ENCODE measurements around the gene RXRA. TPM values are rescaled to one million over a fixed set of nuclear protein-coding genes. Genes with fewer than 3 reads are reported as not detected.

The RXRA gene
- total and polyA plus RNA-seq, 9 donors = 12.4 to 82.2 (median 70.6) TPM

- intact Hi-C loops (cut with DNase I) = no loop called here
- WGBS, 3 donors = 95 to 100% (median 97%) methylated on average over 6 of the region's 6 CpGs
- H3K36me3 ChIP-seq = no peaks in the 10 kb centered on the region
- no peaks in the 10 kb centered on the region for H3K9me3 ChIP-seq
- TF ChIP-seq EP300 (IDR thresholded peaks at IDR 0.05) (no peak), POLR2A (IDR thresholded peaks at IDR 0.05) (no peak), CTCF (IDR thresholded peaks at IDR 0.05) (no peak)
- H3K4me3 ChIP-seq = no peak overlapping the region
- peaks cover 26% of the 10 kb centered on the region for H3K4me1 ChIP-seq (ENCODE audit: insufficient read depth)
- no peak for DNase-seq
- no peaks in the 10 kb centered on the region for H3K27me3 ChIP-seq
- H3K27ac ChIP-seq = no peak overlapping the region
Observed at GRCh38 chr9:134472256-134472655, 146.0 kb downstream of the RXRA start.

- TF ChIP-seq POLR2A (IDR thresholded peaks at IDR 0.05) (no peak), CTCF (IDR thresholded peaks at IDR 0.05) (no peak), EP300 (IDR thresholded peaks at IDR 0.05) (no peak)
- no peaks in the 10 kb centered on the region for H3K36me3 ChIP-seq
- no peaks in the 10 kb centered on the region for H3K9me3 ChIP-seq
- 69 to 72% (median 69%) methylated on average over 26 of the region's 26 CpGs for WGBS, 3 donors
- no peak for DNase-seq
- no peak overlapping the region for H3K4me3 ChIP-seq
- intact Hi-C loops (cut with DNase I) = no loop called here
- H3K4me1 ChIP-seq (ENCODE audit: insufficient read depth) = peaks cover 26% of the 10 kb centered on the region
- peak overlapping the region; percentile 60 to 69 for H3K27ac ChIP-seq
- no peaks in the 10 kb centered on the region for H3K27me3 ChIP-seq
Observed at GRCh38 chr9:134473141-134474054, 147.1 kb downstream of the RXRA start.

- Histone ChIP-seq H3K4me1 (ENCODE audit: insufficient read depth) (peaks cover 26% of the 10 kb centered on the region), H3K9me3 (no peaks in the 10 kb centered on the region), H3K4me3 (no peak overlapping the region), H3K27me3 (no peaks in the 10 kb centered on the region), H3K36me3 (no peaks in the 10 kb centered on the region), H3K27ac (peak overlapping the region; percentile 60 to 69)
- DNase-seq = peak in 4 of 5 donors; percentile 46 to 60 (median 54)
- WGBS, 3 donors = 17 to 23% (median 20%) methylated on average over 7 of the region's 7 CpGs
- TF ChIP-seq POLR2A (IDR thresholded peaks at IDR 0.05) (no peak), EP300 (IDR thresholded peaks at IDR 0.05) (no peak), CTCF (IDR thresholded peaks at IDR 0.05) (no peak)
- intact Hi-C loops (cut with DNase I) = no loop called here
Observed at GRCh38 chr9:134474055-134474370, 147.8 kb downstream of the RXRA start.

GRCh38 chr9:134475011-134475790 lies 148.9 kb downstream of the RXRA start:
- H3K36me3 ChIP-seq = no peaks in the 10 kb centered on the region
- no peaks in the 10 kb centered on the region for H3K9me3 ChIP-seq
- no peaks in the 10 kb centered on the region for H3K27me3 ChIP-seq
- intact Hi-C loops (cut with DNase I) = no loop called here
- no peak overlapping the region for H3K4me3 ChIP-seq
- TF ChIP-seq EP300 (IDR thresholded peaks at IDR 0.05) = no peak
- TF ChIP-seq CTCF (IDR thresholded peaks at IDR 0.05) = no peak
- no peak for TF ChIP-seq POLR2A (IDR thresholded peaks at IDR 0.05)
- peak; percentile 76 to 89 (median 80) for DNase-seq
- 19 to 25% (median 23%) methylated on average over 27 of the region's 27 CpGs for WGBS, 3 donors
- H3K27ac ChIP-seq = peak overlapping the region; percentile 6 to 69
- H3K4me1 ChIP-seq (ENCODE audit: insufficient read depth) = peaks cover 20% of the 10 kb centered on the region
